Measurements from ENCODE around the gene TSFM.

Gene TSFM

DNA sequence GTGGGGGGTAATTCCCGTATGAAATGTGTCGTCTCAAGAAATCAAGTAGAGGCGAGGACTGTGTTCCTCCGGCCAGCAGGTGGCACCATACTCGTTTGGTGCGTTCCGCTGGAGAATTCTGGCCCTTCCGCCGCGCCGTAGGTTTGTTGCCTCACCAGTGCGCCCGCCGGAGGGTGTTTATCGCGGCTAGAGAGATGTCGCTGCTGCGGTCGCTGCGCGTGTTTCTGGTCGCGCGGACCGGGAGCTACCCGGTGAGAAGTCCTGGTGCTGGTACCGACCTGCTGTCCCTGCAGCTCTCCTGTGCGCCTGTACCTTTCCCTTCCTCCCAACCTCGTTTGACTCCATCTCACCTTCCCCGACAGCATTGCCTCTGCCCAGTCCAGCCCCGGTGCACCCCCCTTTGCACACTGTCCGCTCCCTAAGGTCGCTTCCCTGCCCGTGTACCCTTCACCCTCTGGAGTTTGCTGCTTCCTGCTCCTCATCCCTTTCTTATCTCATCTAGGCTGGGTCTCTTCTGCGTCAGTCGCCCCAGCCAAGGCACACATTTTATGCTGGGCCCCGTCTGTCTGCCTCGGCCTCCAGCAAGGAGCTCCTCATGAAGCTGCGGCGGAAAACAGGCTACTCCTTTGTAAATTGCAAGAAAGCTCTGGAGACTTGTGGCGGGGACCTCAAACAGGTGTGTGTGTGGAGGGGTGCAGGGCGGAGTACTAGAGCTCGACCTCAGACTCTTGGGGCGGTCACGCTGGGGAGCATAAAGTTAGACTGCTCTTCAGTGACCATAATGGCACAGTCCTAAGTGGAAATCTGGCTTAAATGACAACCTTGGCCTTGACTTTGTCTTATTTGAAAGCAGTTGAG, at the start of gene TSFM:
Gene TSFM, plus strand, starts transcription at position 180 of the 858 bp plus-strand sequence. Its CDS starts 15 bp downstream, at position 195.
- TF ChIP-seq EZH2 (optimal IDR thresholded peaks at IDR 0.05; ENCODE audit: low read depth, low read length) (no peak), CTCF (IDR thresholded peaks at IDR 0.05; ENCODE audit: low read length) (peak; percentile 91)
- H3K36me3 ChIP-seq (replicated peaks; ENCODE audit: insufficient read depth, low read length), result 0 out of 2 replicates have a peak, but pooled peaks cover 8% of the 10 kb centered on the region
- no peaks in the 10 kb centered on the region for H3K9me2 ChIP-seq (replicated peaks; ENCODE audit: insufficient read depth, low read length)
- H3K27me3 ChIP-seq (replicated peaks; ENCODE audit: insufficient read depth, low read length), result no peaks in the 10 kb centered on the region
- H2AFZ ChIP-seq (ENCODE audit: low read length), result peak within 1 kb of the TSS; percentile 98
- H3K79me2 ChIP-seq (ENCODE audit: low read length), result peaks cover 38% of the 10 kb centered on the region
- peak within 1 kb of the TSS; percentile 91 for H3K4me2 ChIP-seq (ENCODE audit: low read depth, low read length)
- H4K20me1 ChIP-seq (ENCODE audit: insufficient read depth, low read length), result no peaks in the 10 kb centered on the region
- DNase-seq, result peak; percentile 96
- peak within 1 kb of the TSS; percentile 42; the same call in 1 of the 2 replicates for H3K27ac ChIP-seq (ENCODE audit: low read length)
- peak within 1 kb of the TSS; percentile 95 for H3K9ac ChIP-seq (ENCODE audit: low read length)
- peaks cover 12% of the 10 kb centered on the region for H3K4me1 ChIP-seq (ENCODE audit: low read length)
- no peaks in the 10 kb centered on the region for H3K9me3 ChIP-seq (replicated peaks; ENCODE audit: insufficient read depth, low read length)
- peak within 1 kb of the TSS; percentile 100 for H3K4me3 ChIP-seq (ENCODE audit: low read length)
- H3F3A ChIP-seq (ENCODE audit: insufficient read depth, low read length), result 0 out of 2 replicates have a peak, but pooled peaks cover 3% of the 10 kb centered on the region

GRCh38 chr12:57733928-57734327, 48.7 kb upstream of the TSFM start:
- no peaks in the 10 kb centered on the region for H3K27me3 ChIP-seq (replicated peaks; ENCODE audit: insufficient read depth, low read length)
- no peaks in the 10 kb centered on the region for H3K4me1 ChIP-seq (ENCODE audit: low read length)
- TF ChIP-seq EZH2phosphoT487 (IDR thresholded peaks at IDR 0.05; ENCODE audit: low read length), result no peak
- no peak for TF ChIP-seq EZH2 (optimal IDR thresholded peaks at IDR 0.05; ENCODE audit: low read depth, low read length)
- no peak for TF ChIP-seq CTCF (IDR thresholded peaks at IDR 0.05; ENCODE audit: low read length)
- no peaks in the 10 kb centered on the region for H3K36me3 ChIP-seq (replicated peaks; ENCODE audit: insufficient read depth, low read length)
- H3K9me3 ChIP-seq (replicated peaks; ENCODE audit: insufficient read depth, low read length), result no peaks in the 10 kb centered on the region
- no peak overlapping the region for H3K4me3 ChIP-seq (ENCODE audit: low read length)
- no peaks in the 10 kb centered on the region for H4K20me1 ChIP-seq (ENCODE audit: insufficient read depth, low read length)
- no peak overlapping the region for H2AFZ ChIP-seq (ENCODE audit: low read length)
- H3K4me2 ChIP-seq (ENCODE audit: low read depth, low read length), result no peak overlapping the region
- no peak overlapping the region for H3K27ac ChIP-seq (ENCODE audit: low read length)
- H3K9me2 ChIP-seq (replicated peaks; ENCODE audit: insufficient read depth, low read length), result no peaks in the 10 kb centered on the region
- peaks cover 5% of the 10 kb centered on the region for H3K79me2 ChIP-seq (ENCODE audit: low read length)
- H3K9ac ChIP-seq (ENCODE audit: low read length), result no peak overlapping the region
- no peaks in the 10 kb centered on the region for H3F3A ChIP-seq (ENCODE audit: insufficient read depth, low read length)
- DNase-seq, result no peak

- Histone ChIP-seq H3K4me1 (ENCODE audit: low read length) (no peaks in the 10 kb centered on the region), H3K4me3 (ENCODE audit: low read length) (no peak overlapping the region), H2AFZ (ENCODE audit: low read length) (no peak overlapping the region), H3K27me3 (replicated peaks; ENCODE audit: insufficient read depth, low read length) (no peaks in the 10 kb centered on the region), H3K36me3 (replicated peaks; ENCODE audit: insufficient read depth, low read length) (no peaks in the 10 kb centered on the region), H3K27ac (ENCODE audit: low read length) (no peak overlapping the region), H3K4me2 (ENCODE audit: low read depth, low read length) (no peak overlapping the region), H4K20me1 (ENCODE audit: insufficient read depth, low read length) (no peaks in the 10 kb centered on the region; the same call in 1 of the 2 replicates), H3F3A (ENCODE audit: insufficient read depth, low read length) (no peaks in the 10 kb centered on the region), H3K9ac (ENCODE audit: low read length) (no peak overlapping the region), H3K9me2 (replicated peaks; ENCODE audit: insufficient read depth, low read length) (no peaks in the 10 kb centered on the region), H3K9me3 (replicated peaks; ENCODE audit: insufficient read depth, low read length) (no peaks in the 10 kb centered on the region), H3K79me2 (ENCODE audit: low read length) (peaks cover 11% of the 10 kb centered on the region)
- TF ChIP-seq EZH2phosphoT487 (IDR thresholded peaks at IDR 0.05; ENCODE audit: low read length) (no peak), EZH2 (optimal IDR thresholded peaks at IDR 0.05; ENCODE audit: low read depth, low read length) (no peak), CTCF (IDR thresholded peaks at IDR 0.05; ENCODE audit: low read length) (no peak)
- DNase-seq, result no peak
These were observed 48.0 kb upstream of the TSFM start for GRCh38 chr12:57734591-57734990.

Measured in MM.1S (cell line).